CD4-positive, alpha-beta T cell (primary cell): ENCODE results near the gene ICA1. TPM values are rescaled to one million over a fixed set of nuclear protein-coding genes. Genes with fewer than 3 reads are reported as not detected.

Experiments used
- ATAC-seq: fragments of 200-7000 bp; cut with Tn5 transposase; one replicate; pipeline ENCODE4 v1.10.0; 2022; ENCODE audit warnings: mild to moderate bottlenecking; ENCODE audit not compliant: poor library complexity
- CTCF ChIA-PET: fragments of 350-600 bp; sonication (Branson Sonifier 250); formaldehyde crosslinking; loops from one replicate; lab custom pipeline; 2021; ENCODE audit warnings: antibody characterized with exemption, inconsistent platforms; lab: Charles Lee
- POLR2A ChIA-PET: fragments of 350-600 bp; sonication (Branson Sonifier 250); formaldehyde crosslinking; loops from one replicate; lab custom pipeline; 2021; ENCODE audit warnings: antibody characterized with exemption, inconsistent platforms; lab: Charles Lee
- DNase-seq, 14 experiments: peaks; one replicate each; pipeline ENCODE4 v3.0.0-alpha.2; 2013 to 2020; ENCODE audit warnings: mixed read lengths in 2 of 14
- H3K27ac ChIP-seq, 2 donors: one replicate each; pipeline versions ENCODE4 v1.5.1 to v1.7.0; 2013; ENCODE audit warnings: low read length in 2 of 2, low read depth in 1 of 2, mild to moderate bottlenecking in 1 of 2
- H3K27me3 ChIP-seq, 2 experiments: 1 replicate in 1 of 2; 2 replicates in 1 of 2; pipeline versions ENCODE4 v1.6.1 to v1.7.0; 2013; ENCODE audit warnings: low read length in 2 of 2, control low read depth in 1 of 2, mild to moderate bottlenecking in 1 of 2, moderate library complexity in 1 of 2; ENCODE audit not compliant: insufficient read depth in 2 of 2, control insufficient read depth in 1 of 2
- H3K36me3 ChIP-seq: one replicate; pipeline ENCODE4 v1.6.1; 2013; ENCODE audit warnings: low read length, control low read depth; ENCODE audit not compliant: insufficient read depth
- H3K4me1 ChIP-seq: one replicate; pipeline ENCODE4 v1.6.1; 2013; ENCODE audit warnings: low read length, control low read depth; ENCODE audit not compliant: insufficient read depth
- H3K4me3 ChIP-seq: one replicate; pipeline ENCODE4 v1.5.1; 2013; ENCODE audit warnings: mild to moderate bottlenecking, low read length, moderate library complexity
- H3K9me3 ChIP-seq, 2 experiments: 1 replicate in 1 of 2; 2 replicates in 1 of 2; pipeline versions ENCODE4 v1.6.1 to v1.7.0; 2013; ENCODE audit warnings: low read length in 2 of 2, mild to moderate bottlenecking in 2 of 2, control low read depth in 1 of 2, moderate library complexity in 1 of 2; ENCODE audit not compliant: control insufficient read depth in 1 of 2, insufficient read depth in 1 of 2
- H3K27ac Mint-ChIP-seq: one replicate; pipeline ENCODE4 v1.8.0; 2020; ENCODE audit warnings: mixed read lengths
- H3K27me3 Mint-ChIP-seq: one replicate; pipeline ENCODE4 v1.8.0; 2021; ENCODE audit warnings: mixed read lengths
- H3K36me3 Mint-ChIP-seq: one replicate; pipeline ENCODE4 v1.8.0; 2021; ENCODE audit warnings: low read depth, mixed read lengths
- H3K4me1 Mint-ChIP-seq: one replicate; pipeline ENCODE4 v1.8.0; 2021; ENCODE audit warnings: low read depth, mixed read lengths
- H3K4me3 Mint-ChIP-seq: one replicate; pipeline ENCODE4 v1.8.0; 2020; ENCODE audit warnings: mild to moderate bottlenecking, mixed read lengths
- H3K9me3 Mint-ChIP-seq: one replicate; pipeline ENCODE4 v1.8.0; 2020; ENCODE audit warnings: mixed read lengths
- CTCF ChIP-seq: fragments of 200-600 bp; IDR thresholded peaks from one replicate; pipeline ENCODE4 v1.8.0; 2022; ENCODE audit warnings: antibody characterized with exemption, mild to moderate bottlenecking
- intact Hi-C, 2 experiments: fragments of 100-400 bp; cut with DNase I in 1 of 2; cut with micrococcal nuclease in 1 of 2; formaldehyde crosslinking; loops; one replicate each; pipeline versions ENCODE4 v1.15.1 to v1.9.0; 2023 to 2025; cut with DNase I, micrococcal nuclease
- total RNA-seq, 174 experiments: library from RNA in 2 of 174; stranded (reverse) in 2 of 174; gene quantifications; one replicate each; pipeline ENCODE4 v1.2.3 and lab custom pipeline; 2021 to 2026

The ICA1 gene
- total RNA-seq, 2 experiments from 2014 or later = 0.95 to 1.7 TPM

- Histone ChIP-seq H3K9me3 (no peaks in the 10 kb centered on the region), H3K27ac (no peak overlapping the region), H3K4me3 (no peak overlapping the region), H3K4me1 (no peaks in the 10 kb centered on the region), H3K36me3 (no peaks in the 10 kb centered on the region), H3K27me3 (no peaks in the 10 kb centered on the region)
- intact Hi-C loops = loop anchor here in 1 of 2 experiments (10.0 kb wide), 1 partner anchor 1248 kb away; no protein-coding TSS in a partner anchor
- DNase-seq (no peak), ATAC-seq (no peak)
- Mint-ChIP-seq H3K4me1 (peaks cover 5% of the 10 kb centered on the region), H3K9me3 (no peaks in the 10 kb centered on the region), H3K27me3 (no peaks in the 10 kb centered on the region), H3K27ac (no peak overlapping the region), H3K36me3 (no peaks in the 10 kb centered on the region), H3K4me3 (no peak overlapping the region)
- no peak for TF ChIP-seq CTCF
- ChIA-PET CTCF (interaction anchor here (1.2 kb wide), 1 partner anchor 531 kb away, joined by 4 read pairs; no protein-coding TSS in a partner anchor), POLR2A (no interaction called here)
Measured at GRCh38 chr7:8212638-8213037, 49.3 kb downstream of the ICA1 start.

- no peaks in the 10 kb centered on the region for H3K9me3 Mint-ChIP-seq
- intact Hi-C loops = loop anchor here in 1 of 2 experiments (10.0 kb wide), 1 partner anchor 1247 kb away; no protein-coding TSS in a partner anchor
- DNase-seq (no peak), ATAC-seq (no peak)
- H3K36me3 Mint-ChIP-seq = no peaks in the 10 kb centered on the region
- Histone ChIP-seq H3K4me3 (no peak overlapping the region), H3K4me1 (no peaks in the 10 kb centered on the region), H3K36me3 (no peaks in the 10 kb centered on the region), H3K9me3 (no peaks in the 10 kb centered on the region), H3K27ac (no peak overlapping the region), H3K27me3 (no peaks in the 10 kb centered on the region)
- CTCF ChIA-PET = interaction anchor here (0.7 to 1.2 kb wide), 2 partner anchors 41 to 530 kb away, joined by 3 read pairs; no protein-coding TSS in a partner anchor
- TF ChIP-seq CTCF = no peak
- no peak overlapping the region for H3K4me3 Mint-ChIP-seq
- POLR2A ChIA-PET = no interaction called here
- H3K27me3 Mint-ChIP-seq = no peaks in the 10 kb centered on the region
- no peaks in the 10 kb centered on the region for H3K4me1 Mint-ChIP-seq
- H3K27ac Mint-ChIP-seq = no peak overlapping the region
Measured at GRCh38 chr7:8211725-8212096, 50.3 kb downstream of the ICA1 start.

- ChIA-PET CTCF (interaction anchor here (0.7 to 1.2 kb wide), 2 partner anchors 41 to 530 kb away, joined by 3 read pairs; no protein-coding TSS in a partner anchor), POLR2A (no interaction called here)
- no peaks in the 10 kb centered on the region for H3K4me1 Mint-ChIP-seq
- intact Hi-C loops = loop anchor here in 1 of 2 experiments (10.0 kb wide), 1 partner anchor 1246 kb away; no protein-coding TSS in a partner anchor
- Histone ChIP-seq H3K27ac (no peak overlapping the region), H3K27me3 (no peaks in the 10 kb centered on the region), H3K9me3 (no peaks in the 10 kb centered on the region), H3K4me1 (no peaks in the 10 kb centered on the region), H3K4me3 (no peak overlapping the region), H3K36me3 (no peaks in the 10 kb centered on the region)
- no peaks in the 10 kb centered on the region for H3K9me3 Mint-ChIP-seq
- no peaks in the 10 kb centered on the region for H3K36me3 Mint-ChIP-seq
- no peak overlapping the region for H3K27ac Mint-ChIP-seq
- H3K27me3 Mint-ChIP-seq = no peaks in the 10 kb centered on the region
- TF ChIP-seq CTCF = no peak
- DNase-seq (no peak), ATAC-seq (no peak)
- no peak overlapping the region for H3K4me3 Mint-ChIP-seq
Measured at GRCh38 chr7:8210845-8211724, 50.9 kb downstream of the ICA1 start.
